GM12892 (cell line): Measurements from ENCODE around the gene DOLPP1.

Experiments
- POLR2A ChIP-seq: IDR thresholded peaks from 2 replicates; pipeline ENCODE4 v1.6.1; 2011; ENCODE audit warnings: low read depth, low read length, control low read depth
- POLR2AphosphoS5 ChIP-seq: IDR thresholded peaks from 2 replicates; pipeline ENCODE4 v1.6.1; 2011; ENCODE audit warnings: low read depth, low read length, control low read depth
- TAF1 ChIP-seq: IDR thresholded peaks from 2 replicates; pipeline ENCODE4 v1.6.1; 2011; ENCODE audit warnings: low read depth, mild to moderate bottlenecking, control low read depth, low read length, borderline replicate concordance

GRCh38 chr9:129084087-129084486 is 3.2 kb downstream of the DOLPP1 start:
- TF ChIP-seq POLR2AphosphoS5 (no peak), TAF1 (no peak), POLR2A (no peak)
